HG03064 (cell line): ENCODE measurements around the gene MYL4.
"Not testable (repeated sequence)": the region's sequence is repeated elsewhere in the genome, so short reads cannot be mapped to it uniquely, and the experiment has no call there.

Experiments
- ATAC-seq: cut with Tn5 transposase; IDR thresholded peaks from one replicate; pipeline ENCODE4 v1.9.1; 2021; ENCODE audit warnings: low read depth; ENCODE audit not compliant: unreplicated experiment

The MYL4 gene

GRCh38 chr17:47208744-47209488, at the start of gene MYL4:
Gene MYL4, plus strand, starts transcription at chr17:47209348. Its CDS starts 75 bp downstream, at chr17:47209423.
- no peak for ATAC-seq

- ATAC-seq: no peak
These were observed 47.0 kb upstream of the MYL4 start for GRCh38 chr17:47162013-47162622.

GRCh38 chr17:47164263-47164662, 44.9 kb upstream of the MYL4 start:
- no peak for ATAC-seq

GRCh38 chr17:47165137-47165536, 44.0 kb upstream of the MYL4 start:
- no peak for ATAC-seq

GRCh38 chr17:47166854-47167253, 42.3 kb upstream of the MYL4 start:
- not testable (repeated sequence) for ATAC-seq

GRCh38 chr17:47168896-47169295, 40.3 kb upstream of the MYL4 start:
- ATAC-seq: not testable (repeated sequence)

- ATAC-seq: no peak
These were observed 38.4 kb upstream of the MYL4 start for GRCh38 chr17:47170710-47171109.

- no peak for ATAC-seq
These were observed 36.2 kb upstream of the MYL4 start for GRCh38 chr17:47172696-47173565.

- not testable (repeated sequence) for ATAC-seq
These were observed 34.3 kb upstream of the MYL4 start for GRCh38 chr17:47174823-47175222.

- no peak for ATAC-seq
These were observed 32.7 kb upstream of the MYL4 start for GRCh38 chr17:47176389-47176826.

- no peak for ATAC-seq
These were observed 31.9 kb upstream of the MYL4 start for GRCh38 chr17:47177261-47177660.

- no peak for ATAC-seq
These were observed 30.0 kb upstream of the MYL4 start for GRCh38 chr17:47179141-47179540.

GRCh38 chr17:47180337-47180736, 28.8 kb upstream of the MYL4 start:
- no peak for ATAC-seq

GRCh38 chr17:47180988-47181387, 28.2 kb upstream of the MYL4 start:
- ATAC-seq: not testable (repeated sequence)

GRCh38 chr17:47184681-47185080, 24.5 kb upstream of the MYL4 start:
- no peak for ATAC-seq

- ATAC-seq: no peak
These were observed 20.8 kb upstream of the MYL4 start for GRCh38 chr17:47188271-47188875.

GRCh38 chr17:47188876-47189731, 20.0 kb upstream of the MYL4 start, which contains the start of gene CDC27:
Gene CDC27, minus strand, starts transcription at chr17:47189295. Its CDS starts 123 bp downstream, at chr17:47189172.
- peak; percentile 80 for ATAC-seq

GRCh38 chr17:47189732-47190237, 19.4 kb upstream of the MYL4 start:
- no peak for ATAC-seq

GRCh38 chr17:47190243-47190642, 18.9 kb upstream of the MYL4 start:
- no peak for ATAC-seq
